B cell (primary cell): ENCODE measurements around the gene NOS1AP. TPM values are rescaled to one million over a fixed set of nuclear protein-coding genes. Genes with fewer than 3 reads are reported as not detected.

Experiments
- ATAC-seq: fragments of 200-7000 bp; cut with Tn5 transposase; one replicate; pipeline ENCODE4 v1.10.0; 2021; ENCODE audit warnings: low read depth, mild to moderate bottlenecking, moderate number of reproducible peaks, moderate library complexity
- CTCF ChIA-PET: fragments of 350-600 bp; sonication (Branson Sonifier 250); formaldehyde crosslinking; loops from one replicate; lab custom pipeline; 2021; ENCODE audit warnings: antibody characterized with exemption, inconsistent platforms; lab: Charles Lee
- POLR2A ChIA-PET: fragments of 350-600 bp; sonication (Branson Sonifier 250); formaldehyde crosslinking; loops from one replicate; lab custom pipeline; 2021; ENCODE audit warnings: antibody characterized with exemption; lab: Charles Lee
- DNase-seq: peaks from one replicate; pipeline ENCODE4 v3.0.0; 2013
- H2AFZ ChIP-seq: 2 replicates; pipeline ENCODE4 v1.6.1; 2012; ENCODE audit warnings: mild to moderate bottlenecking, low read depth, low read length; ENCODE audit not compliant: insufficient read depth, poor library complexity, severe bottlenecking
- H3K27ac ChIP-seq, 2 donors: 1 replicate in 1 of 2; 2 replicates in 1 of 2; pipeline ENCODE4 v1.5.1; 2012 to 2013; ENCODE audit warnings: low read length in 2 of 2, mild to moderate bottlenecking in 2 of 2, moderate library complexity in 1 of 2
- H3K27me3 ChIP-seq, 4 experiments: fragments of 200-600 bp in 1 of 4; sonication (generic) in 1 of 4; replicated peaks in 1 of 4; 1 replicate in 2 of 4; 2 replicates in 2 of 4; pipeline versions ENCODE4 v1.6.1 to v1.7.0; 2013 to 2016; ENCODE audit warnings: low read length in 3 of 4, mild to moderate bottlenecking in 2 of 4, mixed read lengths in 1 of 4, moderate library complexity in 1 of 4; ENCODE audit not compliant: insufficient read depth in 4 of 4, control insufficient read depth in 3 of 4; ENCODE audit errors: control extremely low read depth in 1 of 4
- H3K36me3 ChIP-seq, 2 experiments: replicated peaks in 1 of 2; 1 replicate in 1 of 2; 2 replicates in 1 of 2; pipeline versions ENCODE4 v1.6.1 to v1.7.1; 2013; ENCODE audit warnings: low read length in 1 of 2; ENCODE audit not compliant: insufficient read depth in 2 of 2, control insufficient read depth in 1 of 2; ENCODE audit errors: control extremely low read depth in 1 of 2, extremely low read depth in 1 of 2
- H3K4me1 ChIP-seq, 2 donors: fragments of 200-600 bp in 1 of 2; sonication (generic) in 1 of 2; 1 replicate in 1 of 2; 2 replicates in 1 of 2; pipeline versions ENCODE4 v1.5.1 to v1.6.1; 2013 to 2017; ENCODE audit warnings: low read length in 2 of 2; ENCODE audit not compliant: control insufficient read depth in 2 of 2, insufficient read depth in 2 of 2
- H3K4me2 ChIP-seq: replicated peaks from 2 replicates; pipeline ENCODE3; 2012; ENCODE audit warnings: mild to moderate bottlenecking, low read depth, low read length; ENCODE audit not compliant: poor library complexity, severe bottlenecking
- H3K4me3 ChIP-seq, 5 experiments: fragments of 200-600 bp in 1 of 5; sonication (generic) in 1 of 5; 1 replicate in 3 of 5; 2 replicates in 2 of 5; pipeline versions ENCODE4 v1.5.1 to v1.7.0; 2011 to 2016; ENCODE audit warnings: low read length in 4 of 5, mild to moderate bottlenecking in 4 of 5, low read depth in 2 of 5, control low read depth in 1 of 5, moderate library complexity in 1 of 5; ENCODE audit not compliant: insufficient read depth in 1 of 5; ENCODE audit errors: control extremely low read depth in 1 of 5, extremely low read depth in 1 of 5
- H3K79me2 ChIP-seq: fragments of 200-600 bp; sonication (generic); one replicate; pipeline ENCODE4 v1.6.0; 2016; ENCODE audit warnings: low read length; ENCODE audit not compliant: control insufficient read depth, insufficient read depth
- H3K9ac ChIP-seq: fragments of 200-600 bp; sonication (generic); 2 replicates; pipeline ENCODE4 v1.6.1; 2017; ENCODE audit warnings: mild to moderate bottlenecking, low read length, moderate library complexity
- H3K9me3 ChIP-seq, 3 donors: one replicate each; pipeline versions ENCODE4 v1.6.1 to v1.7.1; 2013; ENCODE audit warnings: low read length in 2 of 3; ENCODE audit not compliant: control insufficient read depth in 2 of 3, insufficient read depth in 1 of 3; ENCODE audit errors: control extremely low read depth in 1 of 3
- H4K20me1 ChIP-seq: 2 replicates; pipeline ENCODE4 v1.6.0; 2012; ENCODE audit warnings: mild to moderate bottlenecking, low read length; ENCODE audit not compliant: insufficient read depth, control insufficient read depth, poor library complexity, severe bottlenecking
- H3K27ac Mint-ChIP-seq: one replicate; pipeline ENCODE4 v1.8.0; 2021; ENCODE audit warnings: mixed read lengths
- H3K27me3 Mint-ChIP-seq: one replicate; pipeline ENCODE4 v1.8.0; 2021; ENCODE audit warnings: mixed read lengths
- H3K4me1 Mint-ChIP-seq: one replicate; pipeline ENCODE4 v1.8.0; 2021; ENCODE audit warnings: mixed read lengths
- H3K4me3 Mint-ChIP-seq: one replicate; pipeline ENCODE4 v1.8.0; 2021; ENCODE audit warnings: mixed read lengths
- H3K9me3 Mint-ChIP-seq: one replicate; pipeline ENCODE4 v1.8.0; 2022; ENCODE audit warnings: mixed read lengths; ENCODE audit not compliant: insufficient read depth
- CTCF ChIP-seq: fragments of 200-600 bp; IDR thresholded peaks from one replicate; pipeline ENCODE4 v1.8.0; 2022; ENCODE audit warnings: antibody characterized with exemption, mild to moderate bottlenecking
- EZH2 ChIP-seq: IDR thresholded peaks from 2 replicates; pipeline ENCODE4 v1.6.1; 2012; ENCODE audit warnings: borderline replicate concordance, low read depth, mild to moderate bottlenecking, moderate library complexity, low read length; ENCODE audit not compliant: insufficient read depth, poor library complexity, severe bottlenecking
- WGBS: methylation state at CpG from one replicate; pipeline ENCODE4 v1.1.5; 2013; ENCODE audit warnings: missing lambda C conversion rate; ENCODE audit not compliant: insufficient coverage; 5-methylcytosine and 5-hydroxymethylcytosine counted together
- intact Hi-C: fragments of 100-400 bp; cut with micrococcal nuclease; formaldehyde crosslinking; loops from one replicate; pipeline ENCODE4 v1.10.0; 2022
- polyA plus RNA-seq: library from polyadenylated mRNA; depleted of rRNA; stranded (reverse); fragments of >200 nt; gene quantifications from 2 replicates; pipeline ENCODE4 v1.2.3, GENCODE V29; 2012
- total RNA-seq, 2 donors: library from RNA; stranded (reverse); fragments of 120-200 nt in 1 of 2; gene quantifications; 1 replicate in 1 of 2; 2 replicates in 1 of 2; pipeline versions ENCODE4 v1.2.3 to v1.2.4, GENCODE V29; 2013 to 2022

Gene NOS1AP
- total and polyA plus RNA-seq, 2 donors (not counting 1 experiment from before 2014, with no cell fraction given), result 0.32 TPM; not detected in 1

DNA sequence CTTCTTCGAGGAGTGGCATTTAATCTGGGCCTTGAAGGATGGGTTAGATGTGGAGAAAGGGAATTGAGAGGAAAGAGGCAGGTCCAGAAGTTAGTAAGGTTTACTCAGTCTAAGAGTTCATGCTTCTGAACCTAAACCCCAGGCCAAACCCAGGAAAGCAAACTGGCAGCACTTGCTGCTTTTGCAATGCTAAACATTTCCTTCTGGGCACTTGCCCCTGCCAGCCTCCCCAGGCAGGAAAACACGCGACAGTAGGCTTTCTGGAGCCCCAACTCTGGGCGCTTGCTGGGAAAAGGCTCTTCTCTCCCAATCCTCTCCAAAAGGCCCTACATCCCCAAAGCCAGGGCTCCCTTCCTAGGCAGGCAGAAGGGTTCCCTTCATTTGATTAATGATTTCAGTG lies 48.4 kb upstream of the NOS1AP start:
- POLR2A ChIA-PET, result no interaction called here
- Histone ChIP-seq H3K4me1 (peaks cover 7 to 13% of the 10 kb centered on the region in 2 donors), H3K79me2 (no peaks in the 10 kb centered on the region), H3K4me3 (no peak overlapping the region), H3K36me3 (no peaks in the 10 kb centered on the region), H3K27ac (no peak overlapping the region), H3K4me2 (no peak overlapping the region), H3K9ac (no peak overlapping the region), H3K27me3 (peaks cover 0 to 21% (median 14%) of the 10 kb centered on the region in 4 experiments), H3K9me3 (no peaks in the 10 kb centered on the region), H2AFZ (no peak overlapping the region), H4K20me1 (no peaks in the 10 kb centered on the region)
- Mint-ChIP-seq H3K27ac (no peak overlapping the region), H3K9me3 (no peaks in the 10 kb centered on the region), H3K27me3 (peaks cover 54% of the 10 kb centered on the region), H3K4me1 (peaks cover 16% of the 10 kb centered on the region), H3K4me3 (no peak overlapping the region)
- intact Hi-C loops, result no loop called here
- CTCF ChIA-PET, result no interaction called here
- ATAC-seq (no peak), DNase-seq (no peak)
- TF ChIP-seq CTCF (no peak), EZH2 (no peak)
- WGBS, result 88% methylated on average over 4 of the region's 4 CpGs

DNA sequence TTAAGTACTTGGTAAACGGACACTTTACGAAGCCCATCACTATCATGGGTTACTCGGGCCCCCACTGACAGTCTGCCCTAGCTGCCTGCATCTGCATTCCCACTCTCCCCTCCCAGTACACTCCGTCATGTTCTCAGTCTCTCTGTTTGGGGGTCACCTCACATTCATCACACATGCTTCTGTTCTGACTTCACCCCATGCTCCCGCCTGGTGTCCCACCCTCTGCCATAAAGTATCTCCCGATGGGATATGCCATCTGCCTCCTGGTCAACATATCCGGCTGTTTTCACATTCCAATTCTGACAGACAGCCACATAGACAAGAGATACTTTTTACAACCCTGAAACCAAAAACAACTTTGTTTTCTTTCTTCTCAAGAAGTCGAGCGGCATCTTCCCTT lies 46.9 kb upstream of the NOS1AP start:
- Histone ChIP-seq H3K9ac (no peak overlapping the region), H3K27me3 (peaks cover 0 to 21% (median 18%) of the 10 kb centered on the region in 4 experiments), H3K27ac (no peak overlapping the region), H4K20me1 (no peaks in the 10 kb centered on the region), H3K4me2 (no peak overlapping the region), H2AFZ (no peak overlapping the region), H3K4me1 (peaks cover 7 to 13% of the 10 kb centered on the region in 2 donors), H3K4me3 (no peak overlapping the region), H3K9me3 (no peaks in the 10 kb centered on the region), H3K36me3 (no peaks in the 10 kb centered on the region), H3K79me2 (no peaks in the 10 kb centered on the region)
- intact Hi-C loops, result no loop called here
- Mint-ChIP-seq H3K4me1 (peaks cover 16% of the 10 kb centered on the region), H3K27ac (no peak overlapping the region), H3K9me3 (no peaks in the 10 kb centered on the region), H3K4me3 (peak overlapping the region; percentile 65), H3K27me3 (peaks cover 59% of the 10 kb centered on the region)
- ChIA-PET CTCF (no interaction called here), POLR2A (no interaction called here)
- ATAC-seq (no peak), DNase-seq (no peak)
- WGBS, result 96% methylated on average over 9 of the region's 9 CpGs
- TF ChIP-seq CTCF (no peak), EZH2 (no peak)
